CD4-positive, alpha-beta T cell treated with Interleukin-15 for 1 hour (primary cell): ENCODE data around the gene DLGAP1.
A peak's percentile ranks its signal among the peaks of the same experiment; 100 is the strongest.

Source experiments
- DNase-seq: peaks from one replicate; pipeline ENCODE4 v3.0.0-alpha.2; 2020

The DLGAP1 gene

DNA sequence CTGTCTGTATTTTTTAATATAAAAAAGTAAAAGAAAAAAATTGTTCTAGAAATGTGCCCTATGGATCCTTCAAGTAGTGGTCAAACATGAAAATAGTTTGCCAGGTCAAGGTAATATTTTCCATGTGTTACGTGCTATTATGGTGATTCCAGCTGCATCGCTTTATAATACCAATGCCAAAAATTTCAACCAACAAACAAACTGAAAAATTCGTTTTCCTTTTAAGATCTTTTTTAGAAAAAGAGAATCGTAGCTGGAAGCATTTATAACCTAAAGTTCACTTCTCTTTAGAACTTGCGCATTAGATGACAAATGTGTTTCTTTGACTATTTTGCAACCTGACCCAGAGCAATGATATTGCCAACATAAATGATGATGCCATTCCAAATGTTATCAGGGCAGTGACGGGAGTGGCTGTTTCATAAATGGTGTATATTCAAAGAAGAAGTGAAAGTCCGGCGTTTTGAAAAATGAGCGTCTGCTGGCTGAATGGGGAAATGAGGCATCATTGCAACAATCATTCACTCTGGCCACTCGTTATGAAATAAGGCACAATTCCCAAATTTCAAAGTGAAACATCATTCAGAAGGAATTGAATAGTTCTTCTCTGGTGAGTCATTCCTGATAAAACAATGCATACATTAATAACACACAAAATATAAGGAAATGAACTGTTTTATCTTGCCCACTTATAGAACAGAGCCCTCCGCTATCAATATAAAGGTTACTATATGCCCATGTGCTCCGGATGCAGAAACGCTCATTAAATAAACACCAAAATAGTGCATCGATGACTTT, 707.7 kb downstream of the DLGAP1 start:
- peak; percentile 61 for DNase-seq

DNA sequence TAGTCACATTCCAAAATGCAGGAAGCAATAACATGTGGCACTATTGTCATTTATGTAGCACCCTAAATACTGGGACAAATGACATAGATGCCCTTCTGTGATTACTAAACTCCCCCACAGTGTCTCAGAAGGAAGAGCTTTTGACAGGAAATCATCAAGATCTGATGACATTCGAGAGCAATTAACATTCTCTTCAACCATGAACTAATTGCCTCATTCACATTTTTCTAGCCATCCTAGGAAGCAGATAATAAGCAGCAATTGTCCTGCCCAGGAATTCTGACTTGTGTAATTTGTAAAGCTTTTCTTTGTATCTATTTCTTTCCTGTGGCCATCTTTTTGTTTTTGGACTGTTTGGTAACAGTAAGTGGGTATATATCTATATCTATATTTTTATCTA, 712.6 kb downstream of the DLGAP1 start:
- no peak for DNase-seq

DNA sequence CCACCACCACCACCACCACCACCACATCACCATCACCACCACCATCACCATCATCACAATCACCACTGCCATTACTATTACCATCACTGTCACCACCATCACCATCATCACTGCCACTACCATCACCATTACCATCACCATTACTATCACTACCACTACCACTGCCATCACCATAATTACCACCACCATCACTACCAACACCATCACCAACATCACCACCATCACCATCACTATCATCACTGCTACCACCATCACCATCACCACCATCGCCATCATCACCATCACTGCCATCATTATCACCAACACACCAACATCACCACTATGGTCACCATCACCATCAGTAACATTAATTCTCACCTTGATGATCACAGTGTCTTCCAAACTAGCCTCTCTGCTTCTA, 713.8 kb downstream of the DLGAP1 start:
- DNase-seq: no peak

DNA sequence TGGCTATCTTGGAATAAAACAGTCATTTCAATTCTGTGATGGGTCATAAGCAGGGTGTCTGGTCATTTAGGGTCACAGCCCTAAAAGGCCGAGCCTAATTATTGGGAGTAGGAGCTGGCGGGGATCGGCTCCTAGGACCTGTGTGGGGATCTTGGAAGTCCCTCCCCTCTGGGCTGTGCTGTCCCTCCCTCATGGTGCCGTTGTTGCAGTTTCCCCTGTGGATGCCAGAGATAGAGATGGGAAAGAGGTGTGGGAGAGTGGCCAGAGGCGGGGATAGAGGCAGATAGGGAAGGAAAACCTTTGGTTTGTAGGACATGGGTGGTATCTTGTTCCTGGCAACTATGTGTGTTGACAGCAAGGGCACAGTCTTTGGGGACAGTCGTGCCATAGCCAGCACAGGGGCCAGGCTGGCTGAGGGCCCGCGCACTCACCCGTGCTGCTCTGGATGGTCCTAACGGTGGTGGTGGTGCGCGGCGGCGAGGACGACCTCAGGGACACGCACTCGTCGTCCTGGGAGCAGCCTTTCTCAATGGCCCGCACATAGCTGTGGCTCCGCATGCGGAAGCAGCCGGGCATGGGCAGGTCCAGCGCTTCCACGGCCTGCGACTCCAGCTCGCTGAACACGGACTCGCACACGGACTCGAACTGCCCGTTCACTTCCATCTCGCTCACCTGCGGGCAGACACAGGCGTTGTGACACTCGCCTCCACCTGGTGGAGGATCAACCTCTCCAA, 726.2 kb downstream of the DLGAP1 start:
- no peak for DNase-seq

DNA sequence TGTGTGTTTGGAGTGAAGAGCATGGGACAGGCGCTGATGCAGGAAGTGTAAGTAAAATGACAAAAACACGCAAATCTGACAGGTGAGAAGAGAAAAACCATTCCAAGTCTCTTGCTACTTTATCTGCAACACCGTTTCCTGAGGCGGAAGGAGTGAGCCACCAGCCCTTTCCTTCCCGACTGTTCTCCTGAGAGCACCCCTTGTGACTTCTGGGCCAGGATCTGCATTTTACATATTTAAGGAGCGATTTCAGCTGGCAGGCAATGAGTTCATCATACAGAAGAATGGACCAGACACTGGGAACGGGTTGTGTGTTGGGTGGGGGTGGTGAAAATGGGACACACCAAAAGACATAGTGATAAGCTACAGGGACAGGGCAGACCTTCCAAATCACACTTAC, 727.8 kb downstream of the DLGAP1 start:
- no peak for DNase-seq

DNA sequence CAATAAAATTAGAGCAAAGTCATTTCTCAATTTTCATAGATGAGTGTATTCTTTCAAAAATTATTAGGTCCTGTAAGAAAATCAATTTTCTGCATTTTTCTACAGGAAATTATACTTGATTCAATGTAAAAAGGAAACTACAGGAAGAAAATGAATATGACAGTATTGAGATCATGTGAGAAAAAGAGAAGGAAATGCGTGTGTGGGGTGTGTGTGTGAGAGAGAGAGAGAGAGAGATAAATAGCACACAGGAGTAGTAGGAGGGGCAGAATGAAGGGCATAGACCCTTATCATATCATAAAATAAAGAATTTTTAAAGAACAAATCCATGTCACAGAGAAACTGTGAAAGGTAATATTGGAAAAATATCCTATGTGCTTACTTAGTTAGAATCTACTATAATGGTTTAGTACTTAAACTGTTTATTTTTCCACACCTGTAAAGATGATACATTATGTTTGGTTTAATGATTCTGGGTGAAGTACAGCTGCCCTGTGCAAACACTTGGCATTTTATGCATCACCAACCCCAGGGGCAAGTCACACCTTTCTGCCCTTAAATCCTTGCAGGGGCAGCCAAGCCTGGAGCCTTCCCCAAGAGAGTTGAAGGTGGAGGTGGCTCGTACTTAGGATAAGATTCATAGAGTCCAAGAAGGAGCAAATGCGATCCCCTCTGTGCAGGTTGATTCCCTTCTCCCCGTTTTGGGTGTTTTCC, 728.7 kb downstream of the DLGAP1 start:
- no peak for DNase-seq

DNA sequence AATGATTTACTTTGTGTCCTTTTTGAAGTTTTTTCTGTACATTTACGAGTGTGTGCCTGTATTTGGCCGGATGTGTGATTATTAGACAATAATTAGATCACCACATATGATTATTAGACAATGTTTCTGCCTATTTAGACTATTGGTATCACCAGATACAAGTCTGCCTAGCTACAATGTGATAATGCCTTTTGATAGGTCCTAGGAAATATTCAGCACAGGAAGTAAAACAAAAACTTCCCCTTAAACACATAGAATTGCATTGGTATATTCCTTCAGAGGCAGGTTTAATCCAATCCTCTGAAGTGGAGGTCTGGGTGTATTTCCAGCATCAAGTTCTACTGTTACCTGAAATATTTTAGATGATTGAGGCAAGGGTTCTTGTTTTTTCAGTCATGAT, 730.0 kb downstream of the DLGAP1 start:
- no peak for DNase-seq

DNA sequence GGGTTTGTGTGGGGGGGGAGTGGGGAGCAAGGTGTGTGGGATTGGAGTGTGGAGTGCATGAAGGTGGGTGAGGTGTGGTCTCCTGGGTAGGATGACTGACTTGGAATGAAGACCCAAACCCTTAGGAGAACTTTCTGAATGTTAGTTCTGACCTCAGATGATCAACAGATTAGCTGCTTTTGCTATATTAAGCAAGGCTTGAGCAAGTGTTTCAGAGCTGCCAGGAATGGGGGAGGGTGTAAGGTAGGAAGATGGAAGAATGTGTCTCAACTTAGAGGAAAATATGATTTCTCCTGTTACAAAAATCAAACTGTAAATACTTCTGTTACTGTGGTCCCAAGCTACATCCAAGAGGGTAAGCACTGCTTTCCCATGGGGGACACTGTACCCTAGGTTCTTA, 731.6 kb downstream of the DLGAP1 start:
- no peak for DNase-seq

DNA sequence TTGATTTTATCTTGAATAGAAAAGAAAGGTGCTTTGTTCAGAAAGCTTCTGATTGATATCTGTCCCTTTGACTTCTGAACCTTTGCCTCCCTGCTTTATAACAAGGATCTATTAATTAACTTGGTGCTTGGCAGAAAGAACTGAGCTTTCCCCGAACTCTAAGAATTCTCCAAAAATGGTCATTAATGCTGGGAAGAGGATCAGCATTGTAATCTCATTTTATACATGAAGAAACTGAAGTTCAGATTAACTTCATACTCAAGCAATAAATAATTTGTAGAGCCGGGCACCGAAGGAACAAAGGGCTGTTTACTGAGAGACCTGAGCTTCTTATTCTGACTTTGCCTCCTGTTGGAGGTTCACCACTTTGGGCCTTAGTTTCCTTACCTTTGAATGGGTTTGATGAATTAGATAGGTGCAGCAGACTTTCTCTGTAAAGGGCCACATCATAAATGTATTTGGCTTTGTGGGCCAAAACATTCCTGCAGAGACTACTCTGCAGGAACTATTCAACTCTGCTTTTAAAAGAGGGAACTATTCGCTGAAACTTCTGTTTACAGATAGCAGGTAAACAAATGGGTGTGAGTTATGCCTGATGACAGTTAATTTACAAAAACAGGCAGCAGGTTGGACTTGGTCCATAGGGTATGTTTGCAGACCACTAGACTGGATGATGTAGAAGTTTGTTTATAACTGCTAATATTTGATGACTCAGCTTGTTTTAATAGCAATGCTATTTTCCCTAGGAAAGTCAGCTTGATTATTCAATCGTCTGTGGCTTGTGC, 732.3 kb downstream of the DLGAP1 start:
- DNase-seq: no peak

DNA sequence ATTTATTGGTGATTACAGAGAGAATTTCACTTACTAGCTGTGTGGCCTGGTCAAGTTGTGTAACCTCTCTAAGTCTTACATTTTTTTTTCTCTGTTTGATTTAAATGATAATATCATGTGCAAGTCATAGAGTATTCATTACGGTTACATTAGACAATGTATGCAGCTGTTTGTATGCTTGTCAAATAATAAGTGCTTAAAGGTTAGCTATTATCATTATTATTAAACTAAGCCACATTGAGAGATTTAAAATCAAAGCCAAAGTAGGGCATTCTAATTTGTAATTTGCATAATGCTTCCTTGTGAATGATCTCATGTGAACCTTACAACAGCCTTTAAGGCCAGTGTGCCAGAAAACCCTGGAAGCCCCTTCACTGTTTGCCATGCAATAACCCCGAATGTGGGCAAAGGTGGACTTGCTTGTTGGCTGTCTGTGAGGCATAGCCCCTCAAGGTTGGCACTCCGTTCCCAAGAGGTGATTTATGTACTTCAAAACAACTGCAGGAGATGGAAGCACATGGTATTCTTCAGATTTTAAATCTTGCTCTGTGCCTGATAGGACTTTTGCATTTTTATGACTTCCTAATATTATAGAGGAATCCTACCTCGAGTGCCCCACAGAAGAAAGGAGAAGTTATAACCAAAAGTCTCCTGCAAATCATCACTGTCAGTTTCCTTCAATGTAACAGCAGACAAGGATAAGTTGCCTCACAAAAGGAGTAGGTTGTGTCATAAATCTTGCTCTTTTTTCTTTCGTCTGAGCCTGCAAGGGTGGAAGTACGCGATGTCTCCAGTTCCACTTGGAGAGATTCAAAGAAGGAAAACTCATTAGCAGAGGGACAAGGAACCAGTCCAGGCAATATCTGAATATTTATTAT, 733.1 kb downstream of the DLGAP1 start:
- no peak for DNase-seq

DNA sequence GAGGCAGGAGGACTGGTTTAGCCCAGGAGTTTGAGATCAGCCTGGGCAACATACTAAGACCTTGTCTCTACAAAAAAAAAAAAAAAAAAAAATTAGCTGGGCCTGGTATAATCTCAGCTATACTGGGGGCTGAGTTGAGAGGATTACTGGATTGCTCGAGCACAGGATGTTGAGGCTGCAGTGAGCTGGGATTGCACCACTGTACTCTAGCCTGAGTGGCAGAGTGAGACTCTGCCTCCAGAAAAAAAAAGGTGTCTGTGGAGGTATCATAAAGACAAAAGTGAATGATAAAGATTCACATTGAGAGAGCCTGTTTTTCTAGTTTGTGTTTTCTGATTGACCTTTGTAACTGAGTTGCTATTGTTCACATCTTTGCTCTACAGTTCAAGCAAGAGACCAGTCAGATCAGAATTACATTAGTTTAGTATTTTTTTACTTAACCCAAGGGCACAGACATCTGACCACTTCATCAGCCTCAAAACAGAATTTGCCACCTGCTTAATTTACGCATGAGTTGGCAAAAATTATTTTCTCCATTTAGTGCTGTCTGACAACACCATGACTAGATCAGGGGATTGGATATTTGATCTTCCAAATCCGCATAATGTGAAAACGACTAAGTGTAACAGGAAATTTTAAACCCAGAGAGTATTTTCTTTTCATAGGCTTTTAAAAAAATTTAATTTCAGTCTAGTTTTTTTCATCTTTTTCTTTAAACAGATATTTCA, 734.1 kb downstream of the DLGAP1 start:
- no peak for DNase-seq

DNA sequence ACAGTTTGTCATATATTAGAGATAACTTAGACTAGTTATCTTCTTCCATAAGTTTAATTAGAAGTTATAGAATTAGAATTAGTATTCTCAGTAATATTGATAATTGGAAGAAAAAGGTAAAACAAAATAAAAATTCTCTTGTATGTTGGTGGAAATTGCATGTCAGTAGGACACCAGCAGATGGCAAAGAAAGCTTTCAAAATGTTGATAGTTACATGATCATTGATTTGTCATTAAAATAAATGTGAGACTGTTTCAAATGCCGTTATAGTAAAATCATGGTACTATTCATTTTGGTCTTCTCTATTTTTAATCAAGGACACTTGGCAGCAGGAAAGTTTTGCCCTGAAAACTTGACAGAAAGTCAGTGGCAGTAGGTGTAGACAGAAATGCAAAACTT, 734.9 kb downstream of the DLGAP1 start:
- DNase-seq: no peak

DNA sequence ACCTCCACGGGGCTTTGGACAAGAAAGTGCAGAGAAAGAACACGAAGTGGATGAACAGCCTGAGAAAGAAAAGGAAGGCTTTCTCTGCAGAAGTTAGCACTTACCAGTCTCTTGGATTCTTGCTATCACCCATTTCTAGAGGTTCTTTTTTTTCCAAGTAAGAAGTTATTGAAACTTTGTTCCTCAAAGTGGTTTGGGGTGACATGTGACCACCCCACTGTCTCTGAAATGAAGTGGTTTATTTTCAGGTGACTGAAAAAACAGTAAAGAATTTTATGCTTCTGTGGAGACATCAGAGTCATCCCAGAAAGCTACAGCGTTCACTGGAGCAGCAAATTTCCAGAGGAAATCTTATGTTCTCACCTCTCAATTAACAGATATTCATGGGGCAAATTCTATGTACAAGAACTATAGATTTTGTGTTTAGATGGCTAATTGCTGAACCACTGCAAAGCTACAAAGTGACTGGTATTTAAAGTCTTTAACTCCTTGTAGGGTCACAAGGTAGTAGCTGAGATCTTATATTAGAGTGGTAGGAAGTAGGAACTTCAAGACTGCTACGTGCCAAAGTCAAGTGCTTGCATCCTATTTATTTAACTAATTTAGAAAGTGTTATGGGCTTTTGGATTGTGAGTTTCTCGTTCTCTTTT, 737.6 kb downstream of the DLGAP1 start:
- no peak for DNase-seq

DNA sequence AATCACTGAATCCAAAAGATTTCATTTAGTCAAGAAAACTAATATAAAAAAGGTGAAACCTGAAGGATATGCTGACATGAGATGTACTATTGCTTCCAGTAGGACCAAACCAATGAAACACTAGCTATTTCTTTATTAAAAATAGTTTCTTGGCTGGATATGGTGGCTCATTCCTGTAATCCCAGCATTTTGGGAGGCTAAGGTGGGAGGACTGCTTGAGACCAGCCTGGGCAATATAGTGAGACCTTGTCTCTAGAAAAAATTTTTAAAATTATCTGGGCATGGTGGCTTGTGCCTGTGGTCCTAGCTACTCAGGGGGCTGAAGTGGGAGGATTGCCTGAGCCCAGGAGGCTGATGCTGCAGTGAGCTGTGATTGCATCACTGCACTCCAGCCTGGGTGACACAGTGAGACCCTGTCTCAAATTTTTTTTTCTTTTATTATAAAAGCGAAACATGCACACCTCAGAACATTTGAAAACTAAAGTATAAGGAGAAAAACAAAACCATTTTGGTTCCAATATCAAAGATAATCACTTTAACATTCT, 738.9 kb downstream of the DLGAP1 start:
- no peak for DNase-seq

DNA sequence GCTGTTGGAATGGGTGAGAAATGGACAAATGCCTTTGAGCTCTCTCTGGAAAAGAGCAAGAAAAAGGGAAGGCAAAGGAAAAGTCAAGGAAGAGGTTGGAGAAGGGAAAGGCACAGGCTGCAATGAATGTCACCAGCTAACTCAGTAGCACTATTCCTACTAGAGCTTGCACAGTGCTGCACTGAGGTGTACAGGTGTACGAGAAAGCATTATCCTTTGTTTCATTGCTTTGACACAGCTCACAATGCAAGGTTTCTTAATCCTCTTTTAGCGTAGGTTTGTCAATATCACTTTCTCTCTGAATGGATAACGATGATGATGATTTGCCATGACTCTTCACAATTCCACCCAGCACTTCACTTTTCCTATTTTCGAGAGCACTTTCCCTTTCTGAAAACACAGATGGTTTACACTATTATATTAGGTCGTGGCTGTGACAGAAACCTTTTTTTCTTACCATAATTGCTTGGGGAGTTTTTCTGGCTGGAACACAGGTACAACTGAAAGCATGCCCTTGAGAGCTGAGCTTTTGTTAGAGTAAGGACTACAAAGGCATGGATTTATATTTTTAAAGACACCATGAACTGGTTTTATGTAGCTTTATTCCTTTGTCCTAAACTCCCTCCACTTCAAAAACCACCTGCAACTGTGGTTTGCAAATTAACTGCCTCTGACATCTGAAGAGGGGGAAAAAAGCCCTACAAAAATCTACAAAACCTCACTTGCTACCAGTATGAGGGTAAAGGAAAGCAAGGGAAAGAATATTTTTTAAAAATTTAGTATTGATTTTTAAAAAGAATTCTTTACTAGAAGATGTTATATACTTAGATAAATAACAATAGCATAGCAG, 739.7 kb downstream of the DLGAP1 start:
- no peak for DNase-seq

DNA sequence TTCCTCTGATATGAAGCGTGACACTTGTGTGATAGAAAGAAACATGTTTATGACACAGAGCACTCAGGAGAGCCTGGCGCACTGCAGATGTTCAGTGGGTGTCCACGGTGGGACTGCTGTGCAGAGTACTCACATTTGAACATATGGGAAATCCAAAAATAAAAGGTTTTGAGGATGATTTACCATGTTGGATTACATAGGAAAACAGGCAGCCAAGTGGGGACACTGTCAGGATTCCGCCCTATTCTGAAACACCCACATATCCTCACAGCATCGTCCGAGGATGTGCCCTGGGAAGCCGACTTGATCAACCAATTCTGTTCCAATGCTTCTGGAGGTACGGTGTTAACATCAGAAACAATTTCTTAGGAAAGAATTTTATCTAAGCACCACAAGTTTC, 741.4 kb downstream of the DLGAP1 start:
- DNase-seq: no peak

DNA sequence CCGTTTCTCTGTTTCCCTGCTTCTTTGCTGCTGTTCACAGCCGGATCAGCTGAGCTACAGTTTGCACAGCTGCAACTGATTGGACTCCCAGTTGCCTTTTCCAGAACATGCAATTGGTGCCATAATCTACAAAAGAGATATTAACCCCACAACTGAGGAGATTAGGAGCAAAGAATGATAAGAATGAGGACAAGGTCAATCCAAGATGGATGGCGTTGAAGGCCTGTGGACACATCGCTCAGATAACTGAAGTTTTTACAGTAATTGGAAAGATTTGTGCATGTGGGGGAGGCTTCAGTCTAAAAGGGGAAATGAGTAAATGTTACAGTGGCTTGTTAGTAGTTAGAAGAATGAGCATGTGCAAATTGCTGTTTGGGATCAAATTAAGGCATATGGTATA, 741.9 kb downstream of the DLGAP1 start:
- DNase-seq: no peak

DNA sequence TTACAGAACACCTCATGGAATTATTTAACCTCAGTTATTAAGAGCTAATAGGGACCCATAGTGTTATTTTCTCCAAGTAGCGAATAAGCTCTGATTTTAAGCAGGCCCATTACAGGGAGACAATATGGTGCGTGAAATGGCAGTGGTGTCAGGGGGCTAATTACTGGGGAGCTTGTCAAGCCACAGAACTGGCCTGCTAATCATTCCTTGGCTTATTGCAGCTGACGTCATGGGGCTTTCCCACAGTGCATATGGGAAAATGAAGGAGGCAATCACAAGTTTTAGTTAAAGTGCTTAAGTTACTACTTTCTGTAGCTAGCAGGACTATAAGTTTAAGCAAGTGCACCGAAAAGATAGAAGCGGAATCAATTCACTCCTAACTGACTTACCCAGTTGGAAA, 742.6 kb downstream of the DLGAP1 start:
- DNase-seq: no peak

DNA sequence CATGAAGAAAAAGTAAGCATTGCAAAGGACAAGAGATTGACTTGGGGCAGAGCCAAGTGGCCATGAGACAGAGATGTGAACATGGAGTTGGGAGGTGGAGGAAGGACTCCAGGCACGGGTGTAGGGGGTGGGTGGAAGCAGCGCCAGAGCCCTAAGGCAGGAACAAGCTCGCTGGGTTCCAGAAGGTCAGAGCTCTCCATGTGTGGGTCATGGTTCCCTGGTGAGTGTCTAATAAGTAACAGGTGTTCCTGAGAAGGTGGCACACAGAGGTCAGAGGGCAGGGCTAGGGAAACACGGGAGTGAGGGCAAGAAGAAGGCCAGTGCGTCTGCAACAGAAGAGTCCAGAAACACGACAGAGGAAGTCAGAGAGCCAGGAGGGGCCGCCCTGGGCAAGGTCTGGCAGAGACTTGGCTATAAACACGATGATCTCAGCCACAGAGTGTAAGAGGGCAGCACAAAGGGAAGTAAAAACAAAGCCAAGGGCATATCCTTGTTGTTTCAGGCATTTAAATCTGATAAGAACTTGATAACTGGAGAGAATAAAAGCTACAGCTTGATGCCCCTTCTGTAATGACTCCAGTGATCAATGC, 744.3 kb downstream of the DLGAP1 start:
- DNase-seq: peak; percentile 36
